Embryonic facial prominence (tissue), 1 donor: Measurements from ENCODE around the gene USP24.

Experiments used
- DNase-seq: peaks from one replicate; pipeline ENCODE4 v3.0.0-alpha.2; 2016; ENCODE audit errors: extremely low spot score

USP24 gene

GRCh38 chr1:55215194-55216021 lies at the start of gene USP24:
USP24 (minus strand) TSS chr1:55215364; CDS start chr1:55215113, 251 bp downstream.
- DNase-seq, result no peak

- no peak for DNase-seq
These were observed 47.7 kb upstream of the USP24 start for GRCh38 chr1:55262822-55263221.

- DNase-seq, result no peak
These were observed 44.9 kb upstream of the USP24 start for GRCh38 chr1:55259911-55260609.

GRCh38 chr1:55257958-55258357 lies 42.8 kb upstream of the USP24 start:
- DNase-seq, result no peak

GRCh38 chr1:55255901-55256300 lies 40.7 kb upstream of the USP24 start:
- DNase-seq, result no peak

- no peak for DNase-seq
These were observed 37.9 kb upstream of the USP24 start for GRCh38 chr1:55252942-55253589.

GRCh38 chr1:55250399-55251075 lies 35.4 kb upstream of the USP24 start:
- no peak for DNase-seq

- no peak for DNase-seq
These were observed 34.7 kb upstream of the USP24 start for GRCh38 chr1:55249646-55250398.

GRCh38 chr1:55246896-55247295 lies 31.7 kb upstream of the USP24 start:
- DNase-seq, result no peak

GRCh38 chr1:55246331-55246730 lies 31.2 kb upstream of the USP24 start:
- DNase-seq, result no peak

- no peak for DNase-seq
These were observed 30.6 kb upstream of the USP24 start for GRCh38 chr1:55245781-55246180.

GRCh38 chr1:55244476-55245099 lies 29.4 kb upstream of the USP24 start:
- no peak for DNase-seq

GRCh38 chr1:55243655-55244054 lies 28.5 kb upstream of the USP24 start:
- DNase-seq, result no peak

GRCh38 chr1:55239548-55239947 lies 24.4 kb upstream of the USP24 start:
- no peak for DNase-seq

GRCh38 chr1:55235722-55236121 lies 20.6 kb upstream of the USP24 start:
- DNase-seq, result no peak

- DNase-seq, result no peak
These were observed 18.9 kb upstream of the USP24 start for GRCh38 chr1:55234016-55234415.

- DNase-seq, result no peak
These were observed 18.1 kb upstream of the USP24 start for GRCh38 chr1:55233145-55233777.

GRCh38 chr1:55232448-55233144 lies 17.4 kb upstream of the USP24 start:
- no peak for DNase-seq

GRCh38 chr1:55231745-55232144 lies 16.6 kb upstream of the USP24 start:
- no peak for DNase-seq

- no peak for DNase-seq
These were observed 15.5 kb upstream of the USP24 start for GRCh38 chr1:55230659-55231058.
